ENCODE results near the gene PKDREJ. TPM values are rescaled to one million over a fixed set of nuclear protein-coding genes. Genes with fewer than 3 reads are reported as not detected.

The PKDREJ gene, protein sequence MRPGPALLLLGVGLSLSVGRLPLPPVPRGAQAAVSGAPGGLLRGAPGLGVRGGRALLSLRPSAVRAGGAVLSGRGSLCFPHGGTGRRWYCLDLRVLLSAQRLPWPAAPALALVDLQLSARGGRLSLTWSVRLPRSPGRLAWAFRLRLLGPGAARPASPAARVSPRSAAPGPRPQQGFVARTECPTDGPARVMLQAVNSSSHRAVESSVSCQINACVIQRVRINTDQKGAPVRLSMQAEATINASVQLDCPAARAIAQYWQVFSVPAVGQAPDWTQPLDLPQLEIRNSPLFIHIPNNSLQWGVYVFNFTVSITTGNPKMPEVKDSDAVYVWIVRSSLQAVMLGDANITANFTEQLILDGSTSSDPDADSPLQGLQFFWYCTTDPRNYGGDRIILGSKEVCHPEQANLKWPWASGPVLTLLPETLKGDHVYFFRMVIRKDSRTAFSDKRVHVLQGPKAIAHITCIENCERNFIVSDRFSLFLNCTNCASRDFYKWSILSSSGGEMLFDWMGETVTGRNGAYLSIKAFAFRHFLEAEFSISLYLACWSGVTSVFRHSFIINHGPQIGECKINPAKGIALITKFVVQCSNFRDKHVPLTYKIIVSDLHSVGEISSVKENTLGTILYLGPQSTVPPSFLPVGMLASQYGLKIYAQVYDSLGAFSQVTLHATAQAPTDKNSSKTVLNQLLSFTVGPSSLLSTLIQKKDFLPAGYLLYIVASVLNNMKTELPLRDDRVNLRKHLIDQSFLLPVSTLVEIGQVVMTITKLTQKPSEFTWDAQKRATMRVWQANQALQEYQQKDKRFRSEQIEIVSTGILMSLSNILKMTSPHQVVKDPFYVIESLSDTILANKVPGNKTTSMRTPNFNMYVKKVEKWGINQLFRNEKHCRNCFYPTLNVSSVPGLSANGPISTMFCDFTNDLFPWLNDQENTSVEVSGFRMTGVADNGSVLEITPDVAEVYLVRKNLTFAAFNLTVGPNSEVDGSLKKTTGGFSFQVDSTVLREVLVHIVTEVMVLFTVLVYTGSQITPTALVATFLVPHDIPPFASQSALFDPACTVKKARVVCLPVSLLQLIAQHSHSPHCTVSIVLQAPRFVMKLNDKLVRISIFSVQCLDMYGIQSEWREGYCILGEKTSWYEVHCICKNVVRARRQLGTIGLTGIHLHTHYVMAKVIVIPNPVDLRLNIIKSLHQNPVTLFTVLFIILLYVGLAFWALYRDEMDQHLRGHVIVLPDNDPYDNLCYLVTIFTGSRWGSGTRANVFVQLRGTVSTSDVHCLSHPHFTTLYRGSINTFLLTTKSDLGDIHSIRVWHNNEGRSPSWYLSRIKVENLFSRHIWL (N-terminal part only)
- total RNA-seq (2022; extraction: Qiagen RNA extraction; ENCODE audit: low read depth): not detected in 5 replicates

DNA sequence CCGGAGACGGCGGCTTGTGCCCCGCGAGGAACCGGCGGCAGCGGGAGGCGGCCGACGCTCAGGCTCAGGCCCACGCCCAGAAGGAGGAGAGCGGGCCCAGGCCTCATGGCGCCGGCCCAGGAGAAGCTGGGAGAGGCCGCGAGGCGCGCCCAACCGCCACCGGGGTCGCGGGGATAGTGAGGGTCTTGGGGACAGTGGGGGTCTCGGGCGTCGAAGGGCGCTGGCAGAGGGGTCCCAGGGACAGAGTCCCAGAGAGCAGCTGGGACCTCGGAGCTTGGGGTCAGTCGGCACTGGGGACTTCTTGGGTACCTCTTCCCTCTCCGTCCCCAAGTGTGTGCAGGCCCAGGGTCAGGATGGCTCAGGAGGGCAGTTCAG lies at the start of gene PKDREJ:
PKDREJ (minus strand) TSS at position 128 of the 375 bp plus-strand sequence; CDS start at position 107, 21 bp downstream.

DNA sequence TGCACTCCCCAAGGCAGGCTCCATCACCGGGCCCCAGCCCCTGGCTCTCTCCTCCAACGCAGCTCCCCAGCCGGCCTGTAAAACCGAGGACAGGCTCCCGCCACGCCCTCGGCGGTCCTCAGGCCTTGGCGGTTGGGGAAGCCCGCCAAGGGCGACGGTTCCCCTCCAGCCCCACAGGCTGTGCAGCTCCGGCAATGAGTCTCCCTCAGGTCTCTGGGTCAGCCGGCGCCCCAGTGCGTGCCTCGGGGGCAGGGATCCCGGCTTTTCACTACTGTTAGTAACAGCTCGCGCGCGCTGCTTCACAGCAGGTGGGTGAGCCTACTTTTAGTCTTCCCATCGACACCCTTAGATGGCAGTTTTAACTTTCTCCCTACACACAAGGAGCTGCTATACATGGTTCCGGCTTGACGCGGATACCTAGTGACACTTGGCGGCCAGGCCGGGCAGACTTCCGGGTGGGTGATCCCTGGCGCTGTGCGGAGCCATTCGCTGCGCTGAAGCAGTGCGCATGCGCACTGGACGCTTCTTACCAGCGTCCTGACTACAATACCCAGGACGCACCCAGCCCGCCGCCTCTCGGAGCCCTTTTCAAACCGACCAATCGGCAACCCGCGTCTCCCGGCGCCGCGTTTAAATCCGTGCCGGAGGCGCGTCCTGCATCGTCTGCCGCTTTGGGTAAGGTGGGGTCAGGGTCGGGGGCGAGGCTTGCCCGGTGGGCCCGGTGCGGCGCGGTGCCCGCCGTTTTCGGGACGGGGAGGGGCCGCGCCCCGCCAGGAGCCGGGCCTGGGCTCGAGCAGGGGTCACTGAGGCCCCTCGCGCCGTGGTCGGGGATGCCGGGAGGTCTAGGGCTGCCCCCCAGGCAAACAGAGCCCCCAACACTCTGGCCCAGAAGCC lies 33.4 kb upstream of the PKDREJ start, which contains the start of gene GTSE1:
GTSE1 (plus strand) TSS at position 614 of the 894 bp plus-strand sequence. CDS start 531 bp downstream, outside the sequence.

DNA sequence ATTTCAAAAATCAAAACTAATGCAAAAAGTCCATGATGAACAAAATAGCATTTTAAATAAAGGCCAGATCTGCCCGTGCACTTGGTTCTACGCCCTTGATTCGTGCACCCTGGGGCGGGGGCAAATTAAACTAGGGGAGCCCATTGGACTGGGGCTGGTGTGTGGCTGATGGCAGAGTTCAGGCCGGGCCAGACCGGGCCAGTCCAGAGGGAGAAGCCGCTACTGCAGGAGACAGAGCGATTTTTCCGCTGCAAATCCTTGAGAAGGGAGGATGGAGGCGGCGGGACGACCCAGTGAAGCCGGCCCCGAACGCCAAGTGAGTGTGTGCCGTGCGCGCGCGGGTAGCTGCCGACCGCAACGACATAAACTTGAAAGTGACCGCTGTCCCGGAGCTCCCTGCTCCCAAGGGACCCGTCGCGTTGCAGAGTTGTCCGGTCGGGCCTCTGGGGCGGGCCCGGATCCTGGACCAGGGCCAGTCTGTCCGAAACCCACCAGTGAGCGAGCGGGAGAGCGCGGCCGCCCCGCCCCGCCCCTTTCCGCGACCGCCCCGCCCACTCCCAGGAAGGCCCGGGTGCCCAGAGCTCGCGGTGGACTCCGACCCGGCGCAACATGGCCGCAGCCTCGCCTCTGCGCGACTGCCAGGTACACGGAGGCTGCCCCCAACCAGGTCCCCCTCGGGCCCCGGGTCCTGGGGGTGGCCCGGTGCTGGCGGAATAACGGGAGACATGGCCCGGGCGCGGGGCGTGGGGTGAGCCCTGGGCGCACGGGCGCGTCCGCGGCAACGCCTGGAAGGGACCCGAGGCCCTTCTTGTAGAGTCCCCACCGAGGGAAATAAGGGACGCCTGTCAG lies 4.5 kb upstream of the PKDREJ start, which contains the start of gene TTC38:
TTC38 (plus strand) TSS at position 578 of the 849 bp plus-strand sequence; CDS start at position 610, 32 bp downstream.

DNA sequence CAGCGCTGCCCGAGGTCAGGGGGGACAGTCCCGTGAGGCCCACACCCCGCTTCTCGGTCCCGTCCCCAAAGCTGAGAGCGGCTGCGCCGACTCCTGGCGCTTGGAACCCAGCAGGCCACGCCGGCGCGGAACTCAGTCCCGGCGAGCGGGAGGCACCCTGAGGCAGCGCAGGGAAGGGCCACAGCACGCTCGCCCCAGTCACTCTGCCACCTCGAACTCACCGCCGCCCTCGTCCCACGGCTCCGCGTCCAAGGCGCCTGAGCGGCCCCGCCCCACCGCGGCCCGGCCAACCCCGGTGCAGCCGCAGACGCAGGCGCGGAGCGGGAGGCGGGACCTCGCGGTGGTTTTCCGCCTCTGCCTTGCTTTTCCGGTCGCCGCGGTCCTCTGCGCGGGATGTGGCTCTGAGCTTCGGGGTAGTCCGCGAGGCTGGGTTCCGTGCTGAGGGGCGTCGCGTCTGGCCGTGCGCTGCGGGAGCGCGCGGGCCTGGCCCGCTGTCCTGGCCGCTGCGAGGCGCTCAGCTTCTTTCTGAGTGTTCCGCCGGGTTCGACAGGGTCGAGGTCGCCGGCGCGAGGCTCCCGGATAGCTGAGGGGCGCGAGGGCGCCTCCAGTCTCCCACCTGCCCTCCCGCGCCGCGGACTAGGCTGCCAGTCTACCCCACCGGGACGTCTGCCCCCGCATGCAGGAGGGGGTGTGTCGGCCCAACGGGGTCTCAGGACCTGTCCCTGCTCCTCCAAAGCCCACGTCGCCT lies 12.9 kb downstream of the PKDREJ start, which contains the start of gene CDPF1:
CDPF1 (minus strand) TSS at position 259 of the 748 bp plus-strand sequence. CDS start 2,009 bp downstream, outside the sequence.

Other genes with a start within 250 kb of the PKDREJ start
- gene PPARA, start 112.8 kb downstream of the PKDREJ start, total RNA-seq (2022; extraction: Qiagen RNA extraction; ENCODE audit: low read depth): 1.0 to 2.0 TPM (median 1.7 TPM) in 5 replicates
- gene CDPF1, start 13.1 kb downstream of the PKDREJ start, total RNA-seq (2022; extraction: Qiagen RNA extraction; ENCODE audit: low read depth): 7.5 to 11.9 TPM (median 8.6 TPM) in 5 replicates
- gene TTC38, start 4.7 kb upstream of the PKDREJ start, total RNA-seq (2022; extraction: Qiagen RNA extraction; ENCODE audit: low read depth): 10.3 to 16.4 TPM (median 12.4 TPM) in 5 replicates
- 27.2 to 36.3 TPM (median 31.4 TPM) in 5 replicates for gene GTSE1, start 33.5 kb upstream of the PKDREJ start, total RNA-seq (2022; extraction: Qiagen RNA extraction; ENCODE audit: low read depth)
- gene TRMU, start 72.4 kb upstream of the PKDREJ start, total RNA-seq (2022; extraction: Qiagen RNA extraction; ENCODE audit: low read depth): 34.6 to 41.3 TPM (median 39.1 TPM) in 5 replicates